ENCODE measurements around the gene PRODH2. TPM values are rescaled to one million over a fixed set of nuclear protein-coding genes. Genes with fewer than 3 reads are reported as not detected.
A peak's percentile ranks its signal among the peaks of the same experiment; 100 is the strongest.

PRODH2 gene
- total and polyA plus RNA-seq, 2 of the 13 experiments (the other 11 are each of a cell fraction or from before 2014, with no cell fraction given), result 86.7 to 118 TPM

- peak; percentile 7; the same call in 2 of the 3 replicates for ATAC-seq
- TF ChIP-seq ZNF253 (CRISPR knock-in tag; IDR thresholded peaks at IDR 0.05; ENCODE audit: borderline replicate concordance) (no peak), ZNF280D (CRISPR knock-in tag; IDR thresholded peaks at IDR 0.05) (no peak), ZNF839 (CRISPR knock-in tag; IDR thresholded peaks at IDR 0.05; ENCODE audit: borderline replicate concordance) (no peak), KDM6A (CRISPR knock-in tag; IDR thresholded peaks at IDR 0.05; ENCODE audit: low read depth) (no peak), CBFB (CRISPR knock-in tag; IDR thresholded peaks at IDR 0.05) (no peak), HNF1A (IDR thresholded peaks at IDR 0.05; ENCODE audit: low read depth) (no peak), HNF1A (CRISPR knock-in tag; IDR thresholded peaks at IDR 0.05; ENCODE audit: borderline replicate concordance) (no peak), MAFK (conservative IDR thresholded peaks at IDR 0.05 in 1 of 2, IDR thresholded peaks at IDR 0.05 in 1 of 2; ENCODE audit: low read length in 2 of 2) (peak; percentile 92), MAFF (IDR thresholded peaks at IDR 0.05; ENCODE audit: low read depth, low read length) (peak; percentile 85), RORA (CRISPR knock-in tag; IDR thresholded peaks at IDR 0.05) (no peak), ZNF569 (CRISPR knock-in tag; IDR thresholded peaks at IDR 0.05; ENCODE audit: borderline replicate concordance) (no peak), ZNF18 (CRISPR knock-in tag; IDR thresholded peaks at IDR 0.05; ENCODE audit: insufficient replicate concordance) (no peak), ETV6 (CRISPR knock-in tag; conservative IDR thresholded peaks at IDR 0.05) (no peak), ARID3A (IDR thresholded peaks at IDR 0.05; ENCODE audit: low read depth, low read length) (no peak)
Measured at GRCh38 chr19:35768082-35768421, 44.6 kb downstream of the PRODH2 start.

More at GRCh38 chr19:35768082-35768421, 44.6 kb downstream of the PRODH2 start:
- Histone ChIP-seq H3K9me3 (ENCODE audit: low read length) (no peaks in the 10 kb centered on the region), H3K4me1 (ENCODE audit: insufficient read depth, low read length) (peaks cover 20% of the 10 kb centered on the region; the same call in 1 of the 2 replicates), H3K27ac (ENCODE audit: extremely low read length, insufficient read depth, low read length) (peak overlapping the region; percentile 14), H3K9ac (ENCODE audit: insufficient read depth, low read depth, low read length) (no peak overlapping the region), H4K20me1 (ENCODE audit: insufficient read depth, low read length) (no peaks in the 10 kb centered on the region), H2AFZ (ENCODE audit: low read length) (no peak overlapping the region), H3K4me3 (replicated peaks in 1 of 3; ENCODE audit: insufficient read depth in 1 of 3, low read depth in 2 of 3, low read length in 3 of 3) (no peak overlapping the region), H3K79me2 (ENCODE audit: insufficient read depth, low read length) (no peaks in the 10 kb centered on the region), H3K4me2 (ENCODE audit: low read depth, low read length) (no peak overlapping the region), H3K36me3 (replicated peaks in 1 of 2; ENCODE audit: control insufficient read depth in 1 of 2, insufficient read depth in 2 of 2, low read length in 2 of 2) (peaks cover 3 to 8% of the 10 kb centered on the region in 2 experiments; a peak in 3 of 5 replicates), H3K27me3 (ENCODE audit: control insufficient read depth in 1 of 2, insufficient read depth in 2 of 2, low read length in 2 of 2) (no peaks in the 10 kb centered on the region)
- in situ Hi-C loops (cut with HindIII; ENCODE audit: extremely low pct_ligation_motif_present, low pct_unique_long_range_greater_than_20kb), result no loop called here
- intact Hi-C loops (cut with micrococcal nuclease; ENCODE audit: unreplicated experiment), result no loop called here
- 97% methylated on average over 4 of the region's 15 CpGs for WGBS (ENCODE audit: low lambda C conversion rate)
- ChIA-PET POLR2A (interaction anchor here (1.0 to 1.4 kb wide), 3 partner anchors 9 to 27 kb away, joined by 3 to 6 read pairs (median 4); partner anchors contain the start of gene LIN37), CTCF (ENCODE audit: low intra/inter-chr PET ratio, low total read pairs) (no interaction called here)
- DNase-seq (ENCODE audit: low spot score) (no peak), FAIRE-seq (no peak)
- BruUV-seq (replicated peaks), result no TSS peak
